K562 (cell line): ENCODE results near the gene FHIP2A. TPM values are rescaled to one million over a fixed set of nuclear protein-coding genes. Genes with fewer than 3 reads are reported as not detected.

Experiments used
- ATAC-seq: fragments of 200-7000 bp; cut with Tn5 transposase; 3 replicates; pipeline ENCODE4 v1.9.1; 2020; ENCODE audit warnings: moderate library complexity
- BruUV-seq: library from RNA; stranded (reverse); fragments of 400-500 nt; replicated peaks from 2 replicates; lab custom pipeline; 2021; lab: Mats Ljungman, UMichigan
- CTCF ChIA-PET: fragments of 300-600 bp; formaldehyde crosslinking; extraction: SDS; loops from one replicate; lab custom pipeline; 2021; ENCODE audit warnings: low intra/inter-chr PET ratio; lab: Yijun Ruan, JAX
- POLR2A ChIA-PET: fragments of 300-600, 350-650 bp; sonication (Branson Sonifier 250); formaldehyde crosslinking; extraction: SDS; loops from one replicate; lab custom pipeline; 2021; ENCODE audit warnings: antibody characterized with exemption, inconsistent platforms; lab: Yijun Ruan, JAX
- DNase-seq, 4 experiments: peaks; one replicate each; pipeline versions ENCODE4 v3.0.0 to v3.0.0-alpha.2; 2011 to 2018; ENCODE audit warnings: low spot score in 3 of 4, mixed read lengths in 3 of 4; ENCODE audit errors: extremely low read depth in 1 of 4
- FAIRE-seq: peaks from 2 replicates; lab custom pipeline; 2011; peaks lifted over from hg19 to GRCh38; lab: Jason Lieb, UNC
- H2AFZ ChIP-seq: 2 replicates; pipeline ENCODE4 v1.6.0; 2011; ENCODE audit warnings: low read depth, low read length, control low read depth, inconsistent platforms
- H3K27ac ChIP-seq: fragments of 200-600 bp; 3 replicates; pipeline ENCODE4 v1.8.0; 2011; ENCODE audit warnings: low read depth, mild to moderate bottlenecking, control low read depth, inconsistent platforms, low read length, moderate library complexity, mixed read lengths; ENCODE audit errors: extremely low read depth
- H3K27me3 ChIP-seq, 2 experiments: fragments of 300-600 bp in 1 of 2; 2 replicates in 1 of 2; 3 replicates in 1 of 2; pipeline versions ENCODE4 v1.6.0 to v1.8.0; 2011; ENCODE audit warnings: inconsistent platforms in 2 of 2, low read length in 2 of 2, mild to moderate bottlenecking in 1 of 2, mixed read lengths in 1 of 2, moderate library complexity in 1 of 2; ENCODE audit not compliant: control insufficient read depth in 2 of 2, insufficient read depth in 2 of 2
- H3K36me3 ChIP-seq: fragments of 300-600 bp; 3 replicates; pipeline ENCODE4 v1.8.0; 2011; ENCODE audit warnings: mild to moderate bottlenecking, low read length, inconsistent platforms; ENCODE audit not compliant: control insufficient read depth, insufficient read depth
- H3K4me1 ChIP-seq, 2 experiments: fragments of 200-600 bp in 1 of 2; replicated peaks in 1 of 2; 2 replicates in 1 of 2; 3 replicates in 1 of 2; pipeline versions ENCODE4 v1.5.1 to v1.8.0; 2011; ENCODE audit warnings: inconsistent platforms in 2 of 2, low read length in 2 of 2, mild to moderate bottlenecking in 1 of 2, mixed read lengths in 1 of 2, moderate library complexity in 1 of 2; ENCODE audit not compliant: control insufficient read depth in 2 of 2, insufficient read depth in 2 of 2
- H3K4me2 ChIP-seq: 2 replicates; pipeline ENCODE4 v1.6.1; 2011; ENCODE audit warnings: low read length, control low read depth, inconsistent platforms, mixed read lengths; ENCODE audit not compliant: insufficient read depth
- H3K4me3 ChIP-seq: fragments of 200-600 bp; sonication (generic), shearing (Covaris generic); 2 replicates; pipeline ENCODE4 v1.5.1; 2016; ENCODE audit warnings: control low read depth, inconsistent platforms
- H3K79me2 ChIP-seq: fragments of 200-600 bp; 3 replicates; pipeline ENCODE4 v1.8.0; 2011; ENCODE audit warnings: low read length, inconsistent platforms; ENCODE audit not compliant: control insufficient read depth, insufficient read depth
- H3K9ac ChIP-seq, 2 experiments: 2 replicates each; pipeline versions ENCODE4 v1.6.0 to v1.6.1; 2011; ENCODE audit warnings: low read depth in 2 of 2, low read length in 2 of 2, control low read depth in 1 of 2, inconsistent platforms in 1 of 2, mild to moderate bottlenecking in 1 of 2, mixed read lengths in 1 of 2; ENCODE audit not compliant: insufficient read depth in 1 of 2
- H3K9me1 ChIP-seq: one replicate; pipeline ENCODE4 v1.6.0; 2011; ENCODE audit warnings: inconsistent platforms, mild to moderate bottlenecking, low read length, moderate library complexity; ENCODE audit not compliant: control insufficient read depth, insufficient read depth
- H3K9me3 ChIP-seq: replicated peaks from 2 replicates; pipeline ENCODE4 v1.5.1; 2011; ENCODE audit warnings: low read depth, low read length, inconsistent platforms; ENCODE audit not compliant: control insufficient read depth, insufficient read depth
- H4K20me1 ChIP-seq: replicated peaks from 2 replicates; pipeline ENCODE4 v1.6.1; 2011; ENCODE audit warnings: low read length, inconsistent platforms, mixed read lengths; ENCODE audit not compliant: control insufficient read depth, insufficient read depth
- AFF4 ChIP-seq: sonication (generic); formaldehyde crosslinking; IDR thresholded peaks from 2 replicates; pipeline ENCODE4 v1.8.0; 2023; ENCODE audit warnings: mild to moderate bottlenecking, missing genetic modification reagents
- CXXC5 ChIP-seq: fragments of 250-450 bp; sonication (Bioruptor Pico); IDR thresholded peaks from 2 replicates; pipeline ENCODE4 v1.8.0; 2022; ENCODE audit warnings: inconsistent platforms, mild to moderate bottlenecking, moderate library complexity
- GATA2 ChIP-seq: sonication (generic); formaldehyde crosslinking; IDR thresholded peaks from 2 replicates; pipeline ENCODE4 v1.4.0; 2020; ENCODE audit warnings: mild to moderate bottlenecking, missing genetic modification reagents
- GTF2E2 ChIP-seq: fragments of 200-800 bp; sonication (Bioruptor generic); IDR thresholded peaks from 2 replicates; pipeline ENCODE4 v1.6.1; 2016; ENCODE audit warnings: missing genetic modification characterization, missing compliant biosample characterization
- HEY1 ChIP-seq: fragments of 250-450 bp; sonication (Bioruptor Pico); IDR thresholded peaks from 2 replicates; pipeline ENCODE4 v1.5.0; 2020; ENCODE audit warnings: mild to moderate bottlenecking, moderate library complexity, borderline replicate concordance
- HMG20B ChIP-seq: fragments of 250-450 bp; sonication (Bioruptor Pico); IDR thresholded peaks from 2 replicates; pipeline ENCODE4 v1.5.0; 2021; ENCODE audit warnings: mild to moderate bottlenecking
- KLF10 ChIP-seq: fragments of 250-450 bp; sonication (Bioruptor Pico); IDR thresholded peaks from 2 replicates; pipeline ENCODE4 v1.6.1; 2021; ENCODE audit warnings: matching md5 sums
- NCOA2 ChIP-seq, 2 experiments: fragments of 450-650 bp; IDR thresholded peaks; 2 replicates each; pipeline ENCODE4 v1.6.1; 2018; ENCODE audit warnings: mild to moderate bottlenecking in 2 of 2, moderate library complexity in 1 of 2; ENCODE audit not compliant: partially characterized antibody in 2 of 2
- NFRKB ChIP-seq: fragments of 450-650 bp; IDR thresholded peaks from 2 replicates; pipeline ENCODE4 v1.6.1; 2016; ENCODE audit warnings: low read depth
- NR2C2 ChIP-seq, 2 experiments: fragments of 200-800 bp in 1 of 2; sonication (Bioruptor generic) in 1 of 2; sonication (generic) in 1 of 2; formaldehyde crosslinking in 1 of 2; IDR thresholded peaks; 2 replicates each; pipeline versions ENCODE4 v1.6.1 to v1.8.0; 2016 to 2022; ENCODE audit warnings: mild to moderate bottlenecking in 1 of 2, missing compliant biosample characterization in 1 of 2, missing genetic modification characterization in 1 of 2, missing genetic modification reagents in 1 of 2
- SIX5 ChIP-seq, 2 experiments: IDR thresholded peaks; 2 replicates each; pipeline ENCODE4 v1.6.1; 2011; ENCODE audit warnings: low read length in 2 of 2, borderline replicate concordance in 1 of 2, low read depth in 1 of 2, mild to moderate bottlenecking in 1 of 2, moderate library complexity in 1 of 2; ENCODE audit not compliant: insufficient read depth in 1 of 2
- STAT5B ChIP-seq: fragments of 250-450 bp; sonication (Bioruptor Pico); IDR thresholded peaks from 2 replicates; pipeline ENCODE4 v1.8.0; 2021; ENCODE audit warnings: mild to moderate bottlenecking, inconsistent platforms
- U2AF1 ChIP-seq: fragments of 200-400 bp; formaldehyde crosslinking; optimal IDR thresholded peaks from 2 replicates; pipeline ENCODE3; 2017; ENCODE audit warnings: mild to moderate bottlenecking, low read depth, low read length, moderate library complexity
- YY1 ChIP-seq, 3 experiments: IDR thresholded peaks; 2 replicates each; pipeline ENCODE4 v1.6.1; 2011; ENCODE audit warnings: low read length in 2 of 3, mild to moderate bottlenecking in 2 of 3, moderate library complexity in 2 of 3, borderline replicate concordance in 1 of 3, control low read depth in 1 of 3, low read depth in 1 of 3; ENCODE audit not compliant: insufficient read depth in 3 of 3, insufficient replicate concordance in 2 of 3, control insufficient read depth in 1 of 3, insufficient read length in 1 of 3; ENCODE audit errors: extremely low read depth in 1 of 3
- ZNF263 ChIP-seq: sonication (generic); formaldehyde crosslinking; IDR thresholded peaks from 2 replicates; pipeline ENCODE4 v1.8.0; 2022; ENCODE audit warnings: mild to moderate bottlenecking, missing genetic modification reagents, borderline replicate concordance
- ZNF57 ChIP-seq: fragments of 450-650 bp; formaldehyde crosslinking; IDR thresholded peaks from 2 replicates; pipeline ENCODE4 v1.4.0; 2020; ENCODE audit warnings: mild to moderate bottlenecking, moderate library complexity
- ZNF696 ChIP-seq: fragments of 250-450 bp; sonication (Bioruptor Pico); conservative IDR thresholded peaks from 2 replicates; pipeline ENCODE4 v1.4.0; 2020; ENCODE audit warnings: mild to moderate bottlenecking, moderate library complexity
- whole genome bisulfite sequencing: fragments of 100-300 bp; shearing (Covaris generic); methylation state at CpG from one replicate; pipeline ENCODE4 v1.1.6; 2016; ENCODE audit warnings: low coverage, mixed read lengths; ENCODE audit not compliant: insufficient coverage; ENCODE audit errors: missing lambda C conversion rate; 5-methylcytosine and 5-hydroxymethylcytosine counted together
- in situ Hi-C: fragments of 300-500 bp; cut with MboI; formaldehyde crosslinking; loops from 4 replicates; pipeline ENCODE4 v1.15.0; 2018; ENCODE audit warnings: inconsistent platforms, mixed read lengths
- intact Hi-C: fragments of 100-400 bp; cut with micrococcal nuclease; formaldehyde crosslinking; loops from 2 replicates; pipeline ENCODE4 v1.14.2; 2022
- polyA plus RNA-seq, 8 experiments: library from polyadenylated mRNA; depleted of rRNA in 4 of 8; stranded (reverse) in 5 of 8; unstranded in 3 of 8; fragments of >200 nt; fragmentation: Nextera tagmentation in 2 of 8; fragmentation: Illumina TruSeq in 1 of 8; extraction: Ambion mirVana in 2 of 8; extraction: Trizol in 1 of 8; gene quantifications; 2 replicates each; pipeline versions ENCODE4 v1.2.1 to v1.2.3, GENCODE V29; 2011 to 2014; ENCODE audit warnings: inconsistent platforms in 1 of 8, missing spikeins in 1 of 8
- total RNA-seq, 7 experiments: library from RNA; depleted of rRNA in 6 of 7; stranded (reverse); fragments of >200 nt in 6 of 7; fragmentation: Illumina TruSeq in 2 of 7; extraction: Trizol in 2 of 7; gene quantifications; 2 replicates each; pipeline versions ENCODE4 v1.2.1 to v1.2.3, GENCODE V29; 2011 to 2021; ENCODE audit warnings: low replicate concordance in 1 of 7

Gene FHIP2A
- total and polyA plus RNA-seq, 9 of the 15 experiments (the other 6 are each of a cell fraction or from before 2014, with no cell fraction given) = 1.5 to 7.4 (median 3.3) TPM

- 0% methylated on average over 1 of the region's 1 CpG for WGBS
- ChIA-PET CTCF (no interaction called here), POLR2A (interaction anchor here (0.6 kb wide), 2 partner anchors 85 to 171 kb away, joined by 3 read pairs; no protein-coding TSS in a partner anchor)
- Histone ChIP-seq H3K27ac (no peak overlapping the region), H3K4me3 (no peak overlapping the region), H3K79me2 (no peaks in the 10 kb centered on the region), H3K36me3 (no peaks in the 10 kb centered on the region), H3K4me2 (no peak overlapping the region), H3K27me3 (no peaks in the 10 kb centered on the region), H3K9ac (no peak overlapping the region), H3K9me1 (no peaks in the 10 kb centered on the region), H3K9me3 (no peaks in the 10 kb centered on the region), H4K20me1 (no peaks in the 10 kb centered on the region), H2AFZ (no peak overlapping the region), H3K4me1 (no peaks in the 10 kb centered on the region)
- TF ChIP-seq SIX5 (IDR thresholded peaks at IDR 0.05; ENCODE audit: borderline replicate concordance in 1 of 2, insufficient read depth in 1 of 2, low read depth in 1 of 2, low read length in 2 of 2) (no peak), ZNF263 (no peak), CXXC5 (CRISPR knock-in tag) (no peak), HMG20B (CRISPR knock-in tag) (no peak), U2AF1 (no peak), YY1 (IDR thresholded peaks at IDR 0.05; ENCODE audit: borderline replicate concordance in 1 of 3, control insufficient read depth in 1 of 3, extremely low read depth in 1 of 3, insufficient read depth in 3 of 3, insufficient read length in 1 of 3, insufficient replicate concordance in 2 of 3, low read depth in 1 of 3, low read length in 2 of 3) (no peak), HEY1 (CRISPR knock-in tag) (no peak), KLF10 (no peak), NCOA2 (IDR thresholded peaks at IDR 0.05; ENCODE audit: partially characterized antibody in 2 of 2) (no peak), AFF4 (CRISPR knock-in tag) (no peak), GATA2 (CRISPR knock-in tag) (no peak), ZNF696 (CRISPR knock-in tag) (no peak), NR2C2 (CRISPR knock-in tag; IDR thresholded peaks at IDR 0.05) (no peak), NR2C2 (tag; IDR thresholded peaks at IDR 0.05) (no peak), ZNF57 (no peak), GTF2E2 (tag) (no peak), NFRKB (no peak), STAT5B (CRISPR knock-in tag) (no peak)
- DNase-seq (no peak), ATAC-seq (no peak), FAIRE-seq (no peak)
- intact Hi-C loops (no loop called here), in situ Hi-C loops (no loop called here)
- no TSS peak for BruUV-seq
Observed at GRCh38 chr10:114868870-114869519, 47.4 kb downstream of the FHIP2A start.
